Measurements from ENCODE around the gene TASP1. TPM values are rescaled to one million over a fixed set of nuclear protein-coding genes. Genes with fewer than 3 reads are reported as not detected.

Gene TASP1
- total and polyA plus RNA-seq, 12 donors = 3.6 to 13.0 (median 9.6) TPM

- DNase-seq = peak in 1 of 7 donors; percentile 7
- Histone ChIP-seq H3K36me3 (replicated peaks in 1 of 2) (no peaks in the 10 kb centered on the region), H3K27me3 (no peaks in the 10 kb centered on the region), H3K4me3 (no peak overlapping the region), H3K4me1 (replicated peaks in 1 of 2) (peaks cover 5% of the 10 kb centered on the region in 2 donors), H3K9me3 (replicated peaks in 1 of 3) (no peaks in the 10 kb centered on the region), H3K27ac (no peak overlapping the region)
- 73 to 81% (median 77%) methylated on average over 5 of the region's 5 CpGs for WGBS, 4 donors
- TF ChIP-seq POLR2A (IDR thresholded peaks at IDR 0.05) (no peak), CTCF (IDR thresholded peaks at IDR 0.05) (no peak)
- intact Hi-C loops (cut with DNase I) = no loop called here
Observed at GRCh38 chr20:13580707-13581106, 58.0 kb downstream of the TASP1 start.

- no peak overlapping the region for H3K4me3 ChIP-seq
- no peaks in the 10 kb centered on the region for H3K36me3 ChIP-seq (replicated peaks in 1 of 2)
- no peak for DNase-seq
- 56 to 69% (median 61%) methylated on average over 2 of the region's 2 CpGs for WGBS, 4 donors
- H3K4me1 ChIP-seq (replicated peaks in 1 of 2) = peaks cover 0 to 8% of the 10 kb centered on the region in 2 donors
- H3K27ac ChIP-seq = no peak overlapping the region
- H3K9me3 ChIP-seq (replicated peaks in 1 of 3) = no peaks in the 10 kb centered on the region
- no peaks in the 10 kb centered on the region for H3K27me3 ChIP-seq
- TF ChIP-seq CTCF (IDR thresholded peaks at IDR 0.05) = no peak
- no peak for TF ChIP-seq POLR2A (IDR thresholded peaks at IDR 0.05)
- intact Hi-C loops (cut with DNase I) = no loop called here
Observed at GRCh38 chr20:13574071-13574470, 64.7 kb downstream of the TASP1 start.

GRCh38 chr20:13571662-13572061 is 67.1 kb downstream of the TASP1 start:
- DNase-seq = no peak
- peaks cover 0 to 12% of the 10 kb centered on the region in 2 donors for H3K4me1 ChIP-seq (replicated peaks in 1 of 2)
- H3K4me3 ChIP-seq = no peak overlapping the region
- intact Hi-C loops (cut with DNase I) = no loop called here
- no peaks in the 10 kb centered on the region for H3K36me3 ChIP-seq (replicated peaks in 1 of 2)
- no peaks in the 10 kb centered on the region for H3K9me3 ChIP-seq (replicated peaks in 1 of 3)
- H3K27me3 ChIP-seq = no peaks in the 10 kb centered on the region
- TF ChIP-seq POLR2A (IDR thresholded peaks at IDR 0.05) (no peak), CTCF (IDR thresholded peaks at IDR 0.05) (no peak)
- 96 to 97% (median 97%) methylated on average over 2 of the region's 2 CpGs for WGBS, 4 donors
- no peak overlapping the region for H3K27ac ChIP-seq

GRCh38 chr20:13567663-13568062 is 71.1 kb downstream of the TASP1 start:
- no peaks in the 10 kb centered on the region for H3K27me3 ChIP-seq
- no peaks in the 10 kb centered on the region for H3K36me3 ChIP-seq (replicated peaks in 1 of 2)
- H3K4me1 ChIP-seq (replicated peaks in 1 of 2) = peaks cover 0 to 4% of the 10 kb centered on the region in 2 donors
- H3K4me3 ChIP-seq = no peak overlapping the region
- intact Hi-C loops (cut with DNase I) = no loop called here
- WGBS, 4 donors = 51 to 67% (median 63%) methylated on average over 3 of the region's 3 CpGs
- H3K27ac ChIP-seq = no peak overlapping the region
- no peak for DNase-seq
- no peaks in the 10 kb centered on the region for H3K9me3 ChIP-seq (replicated peaks in 1 of 3)
- TF ChIP-seq POLR2A (IDR thresholded peaks at IDR 0.05) = no peak
- TF ChIP-seq CTCF (IDR thresholded peaks at IDR 0.05) = no peak
